IMR-90 (cell line): ENCODE measurements around the gene TMED4. TPM values are rescaled to one million over a fixed set of nuclear protein-coding genes. Genes with fewer than 3 reads are reported as not detected.

Source experiments
- ATAC-seq: fragments of 200-7000 bp; cut with Tn5 transposase; 2 replicates; pipeline ENCODE4 v1.9.1; 2020; ENCODE audit warnings: low read depth, mild to moderate bottlenecking, moderate library complexity
- BruUV-seq: library from RNA; stranded (reverse); fragments of 400-500 nt; replicated peaks from 2 replicates; lab custom pipeline; 2021; lab: Mats Ljungman, UMichigan
- CTCF ChIA-PET: fragments of 300-600 bp; formaldehyde crosslinking; extraction: SDS; loops from one replicate; lab custom pipeline; 2021; ENCODE audit warnings: antibody characterized with exemption; lab: Yijun Ruan, JAX
- POLR2A ChIA-PET: fragments of 300-600 bp; sonication (Branson Sonifier 250); formaldehyde crosslinking; loops from one replicate; lab custom pipeline; 2022; ENCODE audit warnings: antibody characterized with exemption; ENCODE audit not compliant: unreplicated experiment; lab: Charles Lee
- DNase-seq: peaks from one replicate; pipeline ENCODE4 v3.0.0; 2013
- H2AFZ ChIP-seq: replicated peaks from 2 replicates; pipeline ENCODE3; 2013; ENCODE audit warnings: low read length, mild to moderate bottlenecking; ENCODE audit not compliant: poor library complexity
- H2AK5ac ChIP-seq: 2 replicates; pipeline ENCODE4 v1.6.1; 2013; ENCODE audit warnings: low read depth, low read length, inconsistent platforms
- H2AK9ac ChIP-seq: replicated peaks from 2 replicates; pipeline ENCODE3; 2013; ENCODE audit warnings: mild to moderate bottlenecking, low read depth, low read length, moderate library complexity; ENCODE audit not compliant: poor library complexity
- H2BK120ac ChIP-seq: 2 replicates; pipeline ENCODE4 v1.6.1; 2013; ENCODE audit warnings: low read depth, low read length, inconsistent platforms
- H2BK15ac ChIP-seq: 3 replicates; pipeline ENCODE4 v1.6.1; 2013; ENCODE audit warnings: low read depth, low read length, inconsistent platforms
- H2BK20ac ChIP-seq: 2 replicates; pipeline ENCODE4 v1.6.1; 2013; ENCODE audit warnings: low read depth, mild to moderate bottlenecking, inconsistent platforms, low read length, moderate library complexity
- H2BK5ac ChIP-seq: 2 replicates; pipeline ENCODE4 v1.6.1; 2013; ENCODE audit warnings: mild to moderate bottlenecking, low read depth, low read length, inconsistent platforms; ENCODE audit not compliant: poor library complexity, severe bottlenecking
- H3K14ac ChIP-seq: replicated peaks from 2 replicates; pipeline ENCODE4 v1.6.1; 2013; ENCODE audit warnings: low read depth, low read length, inconsistent platforms
- H3K18ac ChIP-seq: 2 replicates; pipeline ENCODE4 v1.6.1; 2013; ENCODE audit warnings: low read depth, low read length, control low read depth
- H3K23ac ChIP-seq: 2 replicates; pipeline ENCODE4 v1.6.1; 2013; ENCODE audit warnings: low read depth, low read length, inconsistent platforms
- H3K27ac ChIP-seq: 2 replicates; pipeline ENCODE4 v1.5.1; 2013; ENCODE audit warnings: mild to moderate bottlenecking, control low read depth, low read length; ENCODE audit not compliant: insufficient read depth
- H3K27me3 ChIP-seq: 2 replicates; pipeline ENCODE4 v1.6.1; 2013; ENCODE audit warnings: low read length; ENCODE audit not compliant: control insufficient read depth, insufficient read depth
- H3K36me3 ChIP-seq: 2 replicates; pipeline ENCODE4 v1.6.1; 2013; ENCODE audit warnings: low read length, mixed read lengths; ENCODE audit not compliant: control insufficient read depth, insufficient read depth
- H3K4ac ChIP-seq: 2 replicates; pipeline ENCODE4 v1.6.1; 2013; ENCODE audit warnings: low read depth, low read length, inconsistent platforms
- H3K4me1 ChIP-seq: 2 replicates; pipeline ENCODE4 v1.6.1; 2013; ENCODE audit warnings: low read length, mixed read lengths; ENCODE audit not compliant: control insufficient read depth, insufficient read depth
- H3K4me2 ChIP-seq: 2 replicates; pipeline ENCODE4 v1.6.1; 2013; ENCODE audit warnings: low read depth, mild to moderate bottlenecking, control low read depth, low read length, moderate library complexity
- H3K4me3 ChIP-seq: 2 replicates; pipeline ENCODE4 v1.5.1; 2013; ENCODE audit warnings: low read depth, mild to moderate bottlenecking, control low read depth, low read length, moderate library complexity; ENCODE audit not compliant: insufficient read depth
- H3K56ac ChIP-seq: 2 replicates; pipeline ENCODE4 v1.6.1; 2013; ENCODE audit warnings: low read length, inconsistent platforms; ENCODE audit not compliant: insufficient read depth; ENCODE audit errors: extremely low read depth
- H3K79me1 ChIP-seq, 2 experiments: 2 replicates each; pipeline ENCODE4 v1.6.1; 2013; ENCODE audit warnings: low read length in 2 of 2, inconsistent platforms in 1 of 2, low read depth in 1 of 2
- H3K9ac ChIP-seq: 2 replicates; pipeline ENCODE4 v1.6.1; 2013; ENCODE audit warnings: low read depth, low read length, control low read depth
- H3K9me1 ChIP-seq: 2 replicates; pipeline ENCODE4 v1.6.1; 2013; ENCODE audit warnings: low read length, inconsistent platforms; ENCODE audit not compliant: insufficient read depth
- H3K9me3 ChIP-seq: 2 replicates; pipeline ENCODE4 v1.6.1; 2013; ENCODE audit warnings: low read length; ENCODE audit not compliant: control insufficient read depth, insufficient read depth
- H4K20me1 ChIP-seq: 2 replicates; pipeline ENCODE4 v1.6.1; 2013; ENCODE audit warnings: low read length, inconsistent platforms; ENCODE audit not compliant: insufficient read depth
- H4K5ac ChIP-seq: 2 replicates; pipeline ENCODE4 v1.6.1; 2013; ENCODE audit warnings: mild to moderate bottlenecking, low read depth, low read length, control low read depth
- H4K8ac ChIP-seq, 2 experiments: 2 replicates each; pipeline ENCODE4 v1.6.1; 2013; ENCODE audit warnings: low read depth in 2 of 2, low read length in 2 of 2, control low read depth in 1 of 2, inconsistent platforms in 1 of 2
- H4K91ac ChIP-seq: 2 replicates; pipeline ENCODE4 v1.6.1; 2013; ENCODE audit warnings: low read depth, low read length, inconsistent platforms; ENCODE audit not compliant: insufficient read depth
- CEBPB ChIP-seq: IDR thresholded peaks from 2 replicates; pipeline ENCODE4 v1.6.1; 2012; ENCODE audit warnings: low read depth, low read length, improper control_type of control experiment
- CHD1 ChIP-seq: IDR thresholded peaks from 2 replicates; pipeline ENCODE4 v1.6.1; 2012; ENCODE audit warnings: low read depth, low read length, improper control_type of control experiment
- FOS ChIP-seq: fragments of 150-350 bp; IDR thresholded peaks from 2 replicates; pipeline ENCODE4 v1.6.1; 2016; ENCODE audit warnings: low read depth, low read length
- MAFK ChIP-seq: IDR thresholded peaks from 2 replicates; pipeline ENCODE4 v1.6.1; 2012; ENCODE audit warnings: low read depth, low read length, improper control_type of control experiment
- MAZ ChIP-seq: IDR thresholded peaks from 2 replicates; pipeline ENCODE4 v1.6.1; 2012; ENCODE audit warnings: low read depth, mild to moderate bottlenecking, low read length, improper control_type of control experiment, moderate library complexity, borderline replicate concordance
- MXI1 ChIP-seq: IDR thresholded peaks from 2 replicates; pipeline ENCODE4 v1.6.1; 2012; ENCODE audit warnings: low read depth, mild to moderate bottlenecking, low read length, moderate library complexity, borderline replicate concordance
- NFE2L2 ChIP-seq: fragments of 150-350 bp; IDR thresholded peaks from 2 replicates; pipeline ENCODE4 v1.6.1; 2016; ENCODE audit warnings: low read depth, mild to moderate bottlenecking, low read length
- POLR2A ChIP-seq: IDR thresholded peaks from 2 replicates; pipeline ENCODE4 v1.6.1; 2012; ENCODE audit warnings: mild to moderate bottlenecking, low read depth, low read length
- RAD21 ChIP-seq: IDR thresholded peaks from 2 replicates; pipeline ENCODE4 v1.6.1; 2012; ENCODE audit warnings: low read length, improper control_type of control experiment
- RCOR1 ChIP-seq: IDR thresholded peaks from 2 replicates; pipeline ENCODE4 v1.6.1; 2012; ENCODE audit warnings: mild to moderate bottlenecking, low read length, improper control_type of control experiment; ENCODE audit not compliant: insufficient replicate concordance
- RFX5 ChIP-seq: IDR thresholded peaks from 2 replicates; pipeline ENCODE4 v1.8.0; 2012; ENCODE audit warnings: low read depth, mild to moderate bottlenecking, low read length, moderate library complexity
- SMC3 ChIP-seq: fragments of 150-350 bp; IDR thresholded peaks from 2 replicates; pipeline ENCODE4 v1.6.1; 2016; ENCODE audit warnings: low read depth, mild to moderate bottlenecking, antibody characterized with exemption, low read length, moderate library complexity
- WGBS, 2 experiments: methylation state at CpG; one replicate each; pipeline versions ENCODE4 v1.1.5 to v1.1.7; 2013; ENCODE audit warnings: missing lambda C conversion rate in 2 of 2; ENCODE audit not compliant: insufficient read length in 1 of 2; ENCODE audit errors: extremely low coverage in 2 of 2; 5-methylcytosine and 5-hydroxymethylcytosine counted together
- dilution Hi-C: fragments of 300-500 bp; cut with HindIII; formaldehyde crosslinking; loops from one replicate; pipeline ENCODE4 v1.14.3; 2018; ENCODE audit warnings: low sequenced_read_pairs; ENCODE audit not compliant: unreplicated experiment
- in situ Hi-C: fragments of 300-500 bp; cut with MboI; formaldehyde crosslinking; loops from 3 replicates; pipeline ENCODE4 v1.14.3; 2019; ENCODE audit warnings: low sequenced_read_pairs, inconsistent platforms, mixed read lengths
- intact Hi-C: fragments of 100-400 bp; cut with micrococcal nuclease; formaldehyde crosslinking; loops from 2 replicates; pipeline ENCODE4 v1.10.0; 2022
- polyA plus RNA-seq, 3 experiments: library from polyadenylated mRNA; depleted of rRNA; stranded (reverse); fragments of >200 nt; gene quantifications; 2 replicates each; pipeline ENCODE4 v1.2.3, GENCODE V29; 2012; ENCODE audit warnings: low replicate concordance in 1 of 3
- total RNA-seq: library from RNA; depleted of rRNA; stranded (reverse); fragments of >200 nt; gene quantifications from 2 replicates; pipeline ENCODE4 v1.2.3, GENCODE V29; 2012
- TF ChIP-seq, protein P1 (sequence below): conservative IDR thresholded peaks from 2 replicates; pipeline ENCODE4 v1.5.1; 2012; ENCODE audit warnings: mild to moderate bottlenecking, low read depth, low read length, improper control_type of control experiment
- TF ChIP-seq, protein P2 (sequence below): fragments of 150-350 bp; IDR thresholded peaks from 2 replicates; pipeline ENCODE4 v1.6.1; 2017; ENCODE audit warnings: mild to moderate bottlenecking, antibody characterized with exemption, low read length, low read depth

The TMED4 gene
- total and polyA plus RNA-seq, 2 of the 4 experiments (the other 2 are of a cell fraction): 58.6 to 92.7 TPM

DNA sequence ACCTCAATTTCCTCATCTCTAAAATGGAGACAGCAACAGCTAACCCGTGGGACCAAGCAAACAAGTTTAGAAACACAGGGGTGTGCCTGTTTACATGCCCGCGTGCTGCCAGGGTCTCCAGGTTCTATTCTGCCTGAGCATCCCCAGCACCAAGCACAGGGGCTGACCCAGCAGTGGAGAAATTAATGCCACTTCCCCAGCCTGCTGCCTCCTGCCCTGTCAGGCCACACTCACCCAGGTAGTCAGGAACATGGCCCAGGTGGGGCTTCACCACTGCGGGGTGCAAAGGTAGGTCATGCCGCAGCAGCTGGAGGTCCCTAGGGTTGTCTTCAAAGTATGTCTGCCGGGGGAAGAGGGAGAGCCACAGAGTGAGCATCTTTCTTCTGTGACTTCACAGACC lies 14.1 kb downstream of the TMED4 start (continued):
- TF ChIP-seq RCOR1 (no peak), POLR2A (no peak), RFX5 (no peak), FOS (no peak), RAD21 (no peak)

GRCh38 chr7:44566680-44567079 lies 15.4 kb downstream of the TMED4 start:
- H3K79me1 ChIP-seq: peaks cover 18 to 46% of the 10 kb centered on the region in 2 experiments
- no peak overlapping the region for H3K9ac ChIP-seq
- no peak overlapping the region for H3K4me2 ChIP-seq
- DNase-seq (no peak), ATAC-seq (no peak)
- no peak overlapping the region for H3K27ac ChIP-seq
- 58% methylated on average over 2 of the region's 5 CpGs; no CpG with 5 or more reads in 1 of the 2 experiments for WGBS, 2 experiments
- no peak overlapping the region for H3K18ac ChIP-seq
- no peak overlapping the region for H2AFZ ChIP-seq
- H3K9me1 ChIP-seq: peaks cover 5% of the 10 kb centered on the region; the same call in 1 of the 2 replicates
- H3K4me1 ChIP-seq: peaks cover 2% of the 10 kb centered on the region; the same call in 1 of the 2 replicates
- H2AK9ac ChIP-seq: no peak overlapping the region
- no TSS peak for BruUV-seq
- in situ Hi-C loops (loop anchor here (10.0 kb wide), 1 partner anchor 322 kb away; no protein-coding TSS in a partner anchor), intact Hi-C loops (no loop called here), dilution Hi-C loops (no loop called here)
- no peak overlapping the region for H3K4ac ChIP-seq
- H4K91ac ChIP-seq: no peak overlapping the region
- no peak for TF ChIP-seq CEBPB
- TF ChIP-seq CHD1: no peak
- no peak for TF ChIP-seq RAD21
- TF ChIP-seq RFX5: no peak
- TF ChIP-seq MAFK: no peak
- no peak for TF ChIP-seq RCOR1
- TF ChIP-seq, protein P1, sequence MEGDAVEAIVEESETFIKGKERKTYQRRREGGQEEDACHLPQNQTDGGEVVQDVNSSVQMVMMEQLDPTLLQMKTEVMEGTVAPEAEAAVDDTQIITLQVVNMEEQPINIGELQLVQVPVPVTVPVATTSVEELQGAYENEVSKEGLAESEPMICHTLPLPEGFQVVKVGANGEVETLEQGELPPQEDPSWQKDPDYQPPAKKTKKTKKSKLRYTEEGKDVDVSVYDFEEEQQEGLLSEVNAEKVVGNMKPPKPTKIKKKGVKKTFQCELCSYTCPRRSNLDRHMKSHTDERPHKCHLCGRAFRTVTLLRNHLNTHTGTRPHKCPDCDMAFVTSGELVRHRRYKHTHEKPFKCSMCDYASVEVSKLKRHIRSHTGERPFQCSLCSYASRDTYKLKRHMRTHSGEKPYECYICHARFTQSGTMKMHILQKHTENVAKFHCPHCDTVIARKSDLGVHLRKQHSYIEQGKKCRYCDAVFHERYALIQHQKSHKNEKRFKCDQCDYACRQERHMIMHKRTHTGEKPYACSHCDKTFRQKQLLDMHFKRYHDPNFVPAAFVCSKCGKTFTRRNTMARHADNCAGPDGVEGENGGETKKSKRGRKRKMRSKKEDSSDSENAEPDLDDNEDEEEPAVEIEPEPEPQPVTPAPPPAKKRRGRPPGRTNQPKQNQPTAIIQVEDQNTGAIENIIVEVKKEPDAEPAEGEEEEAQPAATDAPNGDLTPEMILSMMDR: no peak
- TF ChIP-seq, protein P2, sequence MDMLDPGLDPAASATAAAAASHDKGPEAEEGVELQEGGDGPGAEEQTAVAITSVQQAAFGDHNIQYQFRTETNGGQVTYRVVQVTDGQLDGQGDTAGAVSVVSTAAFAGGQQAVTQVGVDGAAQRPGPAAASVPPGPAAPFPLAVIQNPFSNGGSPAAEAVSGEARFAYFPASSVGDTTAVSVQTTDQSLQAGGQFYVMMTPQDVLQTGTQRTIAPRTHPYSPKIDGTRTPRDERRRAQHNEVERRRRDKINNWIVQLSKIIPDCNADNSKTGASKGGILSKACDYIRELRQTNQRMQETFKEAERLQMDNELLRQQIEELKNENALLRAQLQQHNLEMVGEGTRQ: no peak
- TF ChIP-seq MXI1: no peak
- TF ChIP-seq NFE2L2: no peak
- no peak for TF ChIP-seq MAZ
- TF ChIP-seq FOS: no peak
- no peak for TF ChIP-seq POLR2A
- TF ChIP-seq SMC3: no peak
- H3K14ac ChIP-seq: no peak overlapping the region
- no peak overlapping the region for H2BK15ac ChIP-seq
- H4K20me1 ChIP-seq: peaks cover 29% of the 10 kb centered on the region
- no peak overlapping the region for H4K5ac ChIP-seq
- no peak overlapping the region for H3K4me3 ChIP-seq
- H4K8ac ChIP-seq: no peak overlapping the region
- no peak overlapping the region for H2BK120ac ChIP-seq
- H3K56ac ChIP-seq: no peak overlapping the region
- H3K27me3 ChIP-seq: no peaks in the 10 kb centered on the region
- no peak overlapping the region for H2AK5ac ChIP-seq
- H3K36me3 ChIP-seq: peaks cover 70% of the 10 kb centered on the region
- POLR2A ChIA-PET: no interaction called here
- no peak overlapping the region for H2BK5ac ChIP-seq
- H3K23ac ChIP-seq: no peak overlapping the region
- no peak overlapping the region for H2BK20ac ChIP-seq
- no peaks in the 10 kb centered on the region for H3K9me3 ChIP-seq
- CTCF ChIA-PET: interaction anchor here (2.3 kb wide), 1 partner anchor 76 kb away, joined by 14 read pairs; the partner anchor contains the start of gene NUDCD3
